ENCODE data around the gene KCTD16. TPM values are rescaled to one million over a fixed set of nuclear protein-coding genes. Genes with fewer than 3 reads are reported as not detected.

The KCTD16 gene
- total RNA-seq, 2 experiments from 2014 or later: 0.14 to 0.25 TPM

- Mint-ChIP-seq H3K4me1 (no peaks in the 10 kb centered on the region), H3K27me3 (peaks cover 9% of the 10 kb centered on the region), H3K4me3 (no peak overlapping the region), H3K36me3 (ENCODE audit: low read depth) (no peaks in the 10 kb centered on the region), H3K9me3 (ENCODE audit: low read depth) (no peaks in the 10 kb centered on the region), H3K27ac (no peak overlapping the region)
- no peak for DNase-seq
- POLR2A ChIA-PET: no interaction called here
- intact Hi-C loops (cut with DNase I, micrococcal nuclease): no loop called here
- CTCF ChIA-PET: no interaction called here
- no peak for ATAC-seq
Observed at GRCh38 chr5:144292029-144292428, 121.4 kb downstream of the KCTD16 start.

GRCh38 chr5:144295284-144295683 lies 124.6 kb downstream of the KCTD16 start:
- peaks cover 12% of the 10 kb centered on the region for H3K27me3 Mint-ChIP-seq
- no peak for ATAC-seq
- CTCF ChIA-PET: interaction anchor here (0.8 kb wide), 1 partner anchor 900 kb away, joined by 4 read pairs; no protein-coding TSS in a partner anchor
- no peaks in the 10 kb centered on the region for H3K9me3 Mint-ChIP-seq (ENCODE audit: low read depth)
- no peak overlapping the region for H3K27ac Mint-ChIP-seq
- POLR2A ChIA-PET: no interaction called here
- no peaks in the 10 kb centered on the region for H3K4me1 Mint-ChIP-seq
- DNase-seq: no peak
- intact Hi-C loops (cut with DNase I, micrococcal nuclease): no loop called here
- no peak overlapping the region for H3K4me3 Mint-ChIP-seq
- no peaks in the 10 kb centered on the region for H3K36me3 Mint-ChIP-seq (ENCODE audit: low read depth)

- no peaks in the 10 kb centered on the region for H3K4me1 Mint-ChIP-seq
- peaks cover 15% of the 10 kb centered on the region for H3K27me3 Mint-ChIP-seq
- H3K36me3 Mint-ChIP-seq (ENCODE audit: low read depth): no peaks in the 10 kb centered on the region
- no peak for ATAC-seq
- no peak overlapping the region for H3K4me3 Mint-ChIP-seq
- ChIA-PET CTCF (interaction anchor here (1.3 kb wide), 1 partner anchor 13 kb away, joined by 5 read pairs; no protein-coding TSS in a partner anchor), POLR2A (no interaction called here)
- DNase-seq: no peak
- H3K27ac Mint-ChIP-seq: no peak overlapping the region
- intact Hi-C loops (cut with DNase I, micrococcal nuclease): no loop called here
- H3K9me3 Mint-ChIP-seq (ENCODE audit: low read depth): no peaks in the 10 kb centered on the region
Observed at GRCh38 chr5:144297081-144297480, 126.4 kb downstream of the KCTD16 start.

GRCh38 chr5:144298658-144299057 lies 128.0 kb downstream of the KCTD16 start:
- DNase-seq (no peak), ATAC-seq (no peak)

GRCh38 chr5:144304688-144305087 lies 134.0 kb downstream of the KCTD16 start:
- CTCF ChIA-PET: interaction anchor here (1.3 kb wide), 1 partner anchor 28 kb away, joined by 4 read pairs; no protein-coding TSS in a partner anchor
- Mint-ChIP-seq H3K27ac (no peak overlapping the region), H3K4me3 (no peak overlapping the region), H3K9me3 (ENCODE audit: low read depth) (no peaks in the 10 kb centered on the region), H3K27me3 (peaks cover 5% of the 10 kb centered on the region), H3K4me1 (no peaks in the 10 kb centered on the region), H3K36me3 (ENCODE audit: low read depth) (no peaks in the 10 kb centered on the region)
- intact Hi-C loops (cut with DNase I, micrococcal nuclease): no loop called here
- POLR2A ChIA-PET: no interaction called here
- ATAC-seq (no peak), DNase-seq (no peak)

More at GRCh38 chr5:144298658-144299057, 128.0 kb downstream of the KCTD16 start:
- intact Hi-C loops (cut with DNase I, micrococcal nuclease): no loop called here
- no peak overlapping the region for H3K27ac Mint-ChIP-seq
- no peaks in the 10 kb centered on the region for H3K9me3 Mint-ChIP-seq (ENCODE audit: low read depth)
- no peaks in the 10 kb centered on the region for H3K4me1 Mint-ChIP-seq
- no peak overlapping the region for H3K4me3 Mint-ChIP-seq
- ChIA-PET POLR2A (no interaction called here), CTCF (interaction anchor here (1.2 kb wide), 2 partner anchors 9 to 165 kb away, joined by 3 to 4 read pairs; no protein-coding TSS in a partner anchor)
- H3K27me3 Mint-ChIP-seq: peaks cover 11% of the 10 kb centered on the region
- no peaks in the 10 kb centered on the region for H3K36me3 Mint-ChIP-seq (ENCODE audit: low read depth)

GRCh38 chr5:144307736-144308135 lies 137.1 kb downstream of the KCTD16 start:
- intact Hi-C loops (cut with DNase I, micrococcal nuclease): no loop called here
- Mint-ChIP-seq H3K27me3 (peaks cover 6% of the 10 kb centered on the region), H3K4me1 (no peaks in the 10 kb centered on the region), H3K27ac (no peak overlapping the region), H3K36me3 (ENCODE audit: low read depth) (no peaks in the 10 kb centered on the region), H3K9me3 (ENCODE audit: low read depth) (no peaks in the 10 kb centered on the region), H3K4me3 (no peak overlapping the region)
- no peak for ATAC-seq
- DNase-seq: no peak
- ChIA-PET POLR2A (no interaction called here), CTCF (interaction anchor here (0.8 kb wide), 1 partner anchor 109 kb away, joined by 3 read pairs; no protein-coding TSS in a partner anchor)

GRCh38 chr5:144308174-144308573 lies 137.5 kb downstream of the KCTD16 start:
- no peaks in the 10 kb centered on the region for H3K4me1 Mint-ChIP-seq
- no peak overlapping the region for H3K4me3 Mint-ChIP-seq
- no peak overlapping the region for H3K27ac Mint-ChIP-seq
- ATAC-seq (no peak), DNase-seq (no peak)
- intact Hi-C loops (cut with DNase I, micrococcal nuclease): no loop called here
- H3K36me3 Mint-ChIP-seq (ENCODE audit: low read depth): no peaks in the 10 kb centered on the region
- POLR2A ChIA-PET: no interaction called here
- H3K9me3 Mint-ChIP-seq (ENCODE audit: low read depth): no peaks in the 10 kb centered on the region
- peaks cover 6% of the 10 kb centered on the region for H3K27me3 Mint-ChIP-seq
- CTCF ChIA-PET: interaction anchor here (0.8 kb wide), 1 partner anchor 110 kb away, joined by 3 read pairs; no protein-coding TSS in a partner anchor

- DNase-seq: no peak
- no peaks in the 10 kb centered on the region for H3K36me3 Mint-ChIP-seq (ENCODE audit: low read depth)
- no peak overlapping the region for H3K27ac Mint-ChIP-seq
- intact Hi-C loops (cut with DNase I, micrococcal nuclease): no loop called here
- ChIA-PET CTCF (interaction anchor here (1.0 kb wide), 1 partner anchor 106 kb away, joined by 3 read pairs; no protein-coding TSS in a partner anchor), POLR2A (no interaction called here)
- H3K4me1 Mint-ChIP-seq: no peaks in the 10 kb centered on the region
- no peaks in the 10 kb centered on the region for H3K9me3 Mint-ChIP-seq (ENCODE audit: low read depth)
- ATAC-seq: no peak
- H3K27me3 Mint-ChIP-seq: peaks cover 7% of the 10 kb centered on the region
- no peak overlapping the region for H3K4me3 Mint-ChIP-seq
Observed at GRCh38 chr5:144308906-144309670, 138.4 kb downstream of the KCTD16 start.

GRCh38 chr5:144310621-144311020 lies 139.9 kb downstream of the KCTD16 start:
- ChIA-PET POLR2A (no interaction called here), CTCF (no interaction called here)
- H3K9me3 Mint-ChIP-seq (ENCODE audit: low read depth): no peaks in the 10 kb centered on the region

GRCh38 chr5:144313147-144313726 lies 142.6 kb downstream of the KCTD16 start:
- DNase-seq (no peak), ATAC-seq (no peak)
- CTCF ChIA-PET: interaction anchor here (0.7 kb wide), 1 partner anchor 25 kb away, joined by 3 read pairs; no protein-coding TSS in a partner anchor
- Mint-ChIP-seq H3K36me3 (ENCODE audit: low read depth) (no peaks in the 10 kb centered on the region), H3K4me3 (no peak overlapping the region), H3K4me1 (no peaks in the 10 kb centered on the region), H3K27me3 (peaks cover 5% of the 10 kb centered on the region), H3K27ac (no peak overlapping the region), H3K9me3 (ENCODE audit: low read depth) (no peaks in the 10 kb centered on the region)
- POLR2A ChIA-PET: no interaction called here
- intact Hi-C loops (cut with DNase I, micrococcal nuclease): no loop called here

More at GRCh38 chr5:144310621-144311020, 139.9 kb downstream of the KCTD16 start:
- Mint-ChIP-seq H3K27me3 (peaks cover 5% of the 10 kb centered on the region), H3K27ac (no peak overlapping the region), H3K4me1 (no peaks in the 10 kb centered on the region), H3K36me3 (ENCODE audit: low read depth) (no peaks in the 10 kb centered on the region), H3K4me3 (no peak overlapping the region)
- intact Hi-C loops (cut with DNase I, micrococcal nuclease): no loop called here
- DNase-seq: no peak
- ATAC-seq: no peak

- no peaks in the 10 kb centered on the region for H3K4me1 Mint-ChIP-seq
- H3K4me3 Mint-ChIP-seq: no peak overlapping the region
- no peaks in the 10 kb centered on the region for H3K9me3 Mint-ChIP-seq (ENCODE audit: low read depth)
- no peak for ATAC-seq
- peaks cover 6% of the 10 kb centered on the region for H3K27me3 Mint-ChIP-seq
- H3K36me3 Mint-ChIP-seq (ENCODE audit: low read depth): no peaks in the 10 kb centered on the region
- POLR2A ChIA-PET: no interaction called here
- H3K27ac Mint-ChIP-seq: no peak overlapping the region
- intact Hi-C loops (cut with DNase I, micrococcal nuclease): no loop called here
- CTCF ChIA-PET: no interaction called here
- no peak for DNase-seq
Observed at GRCh38 chr5:144315026-144315425, 144.4 kb downstream of the KCTD16 start.
